IPS-18a (cell line): Measurements from ENCODE around the gene PAPPA2.

Source experiments
- H3K27ac ChIP-seq: one replicate; pipeline ENCODE4 v1.5.1; 2013; ENCODE audit warnings: low read length
- H3K27me3 ChIP-seq: one replicate; pipeline ENCODE4 v1.6.1; 2013; ENCODE audit warnings: mild to moderate bottlenecking, low read length; ENCODE audit not compliant: control insufficient read depth, insufficient read depth
- H3K36me3 ChIP-seq: one replicate; pipeline ENCODE4 v1.6.1; 2013; ENCODE audit warnings: low read depth, low read length; ENCODE audit not compliant: control insufficient read depth
- H3K4me1 ChIP-seq: one replicate; pipeline ENCODE4 v1.6.1; 2013; ENCODE audit warnings: low read depth, low read length; ENCODE audit not compliant: control insufficient read depth
- H3K4me3 ChIP-seq: one replicate; pipeline ENCODE4 v1.5.1; 2013; ENCODE audit warnings: low read length
- H3K9ac ChIP-seq: one replicate; pipeline ENCODE4 v1.6.1; 2013; ENCODE audit warnings: mild to moderate bottlenecking, low read length, moderate library complexity
- H3K9me3 ChIP-seq: one replicate; pipeline ENCODE4 v1.6.1; 2013; ENCODE audit warnings: low read depth, low read length; ENCODE audit not compliant: control insufficient read depth

PAPPA2 gene

DNA sequence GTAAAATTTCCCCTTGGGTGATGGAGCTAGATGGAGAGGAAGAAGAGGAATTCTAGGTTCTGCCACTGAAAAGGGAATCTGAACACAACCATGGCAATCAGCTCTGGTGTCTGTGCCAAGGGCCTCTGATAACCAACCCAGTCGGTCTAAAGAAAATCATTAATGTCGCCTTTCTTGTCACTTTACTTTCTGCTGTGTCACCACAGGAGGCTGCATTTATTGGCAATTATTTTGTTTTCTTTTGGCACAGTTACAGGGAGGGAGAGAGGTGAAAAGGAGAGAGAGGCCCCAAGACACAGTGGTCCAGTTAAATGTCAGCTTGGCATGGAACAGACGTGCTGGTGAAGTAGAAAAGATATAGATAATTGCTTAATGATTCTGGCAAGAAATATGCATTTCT lies 414.6 kb downstream of the PAPPA2 start:
- no peaks in the 10 kb centered on the region for H3K27me3 ChIP-seq
- H3K9me3 ChIP-seq, result no peaks in the 10 kb centered on the region
- H3K27ac ChIP-seq, result no peak overlapping the region
- H3K9ac ChIP-seq, result no peak overlapping the region
- no peaks in the 10 kb centered on the region for H3K4me1 ChIP-seq
- H3K4me3 ChIP-seq, result no peak overlapping the region
- H3K36me3 ChIP-seq, result no peaks in the 10 kb centered on the region

- no peaks in the 10 kb centered on the region for H3K27me3 ChIP-seq
- no peak overlapping the region for H3K9ac ChIP-seq
- H3K4me1 ChIP-seq, result no peaks in the 10 kb centered on the region
- H3K4me3 ChIP-seq, result no peak overlapping the region
- H3K36me3 ChIP-seq, result no peaks in the 10 kb centered on the region
- no peak overlapping the region for H3K27ac ChIP-seq
- H3K9me3 ChIP-seq, result no peaks in the 10 kb centered on the region
These were observed 416.0 kb downstream of the PAPPA2 start for GRCh38 chr1:176878750-176879536.

DNA sequence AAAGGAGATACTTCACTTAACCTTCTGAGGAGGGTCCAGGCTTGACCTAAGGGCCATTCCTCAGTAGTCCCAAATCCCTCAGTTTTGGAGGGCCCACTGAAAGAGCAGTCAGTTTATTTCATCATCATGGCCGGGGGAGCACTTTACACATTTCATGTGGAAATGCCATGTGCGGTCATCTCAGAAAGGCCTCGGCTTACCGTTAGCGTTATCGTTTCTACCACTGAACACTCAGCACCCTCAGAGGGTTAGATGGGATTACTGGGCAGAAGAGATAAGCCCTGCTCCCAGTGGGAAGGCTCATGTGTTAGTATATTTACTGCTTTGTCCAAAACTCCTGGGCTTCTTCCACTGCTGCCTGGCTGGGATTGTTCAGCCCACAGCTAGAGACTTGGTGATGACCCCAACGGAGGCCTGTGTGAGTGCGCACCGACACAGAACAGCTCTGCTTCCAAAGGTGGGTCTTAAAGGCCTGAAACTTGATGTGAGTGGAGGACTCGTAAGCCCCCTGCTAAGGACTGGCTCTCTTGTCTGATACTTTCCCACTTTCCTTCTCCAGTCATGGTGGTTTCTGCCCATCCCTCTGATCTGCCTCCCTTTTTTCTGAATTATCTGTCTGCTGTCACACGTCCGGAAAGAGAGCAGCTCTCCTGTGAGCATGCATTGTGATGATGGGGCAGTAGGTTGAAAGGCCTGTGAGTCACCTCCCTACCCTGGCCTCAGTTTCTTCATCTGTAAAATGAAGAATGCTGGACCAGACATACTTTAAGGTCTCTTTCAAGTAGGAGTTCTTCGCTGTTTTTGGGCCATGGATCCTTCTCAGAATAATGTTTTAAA lies 417.0 kb downstream of the PAPPA2 start:
- no peak overlapping the region for H3K4me3 ChIP-seq
- no peaks in the 10 kb centered on the region for H3K9me3 ChIP-seq
- no peaks in the 10 kb centered on the region for H3K36me3 ChIP-seq
- no peaks in the 10 kb centered on the region for H3K27me3 ChIP-seq
- no peak overlapping the region for H3K9ac ChIP-seq
- H3K27ac ChIP-seq, result no peak overlapping the region
- no peaks in the 10 kb centered on the region for H3K4me1 ChIP-seq

DNA sequence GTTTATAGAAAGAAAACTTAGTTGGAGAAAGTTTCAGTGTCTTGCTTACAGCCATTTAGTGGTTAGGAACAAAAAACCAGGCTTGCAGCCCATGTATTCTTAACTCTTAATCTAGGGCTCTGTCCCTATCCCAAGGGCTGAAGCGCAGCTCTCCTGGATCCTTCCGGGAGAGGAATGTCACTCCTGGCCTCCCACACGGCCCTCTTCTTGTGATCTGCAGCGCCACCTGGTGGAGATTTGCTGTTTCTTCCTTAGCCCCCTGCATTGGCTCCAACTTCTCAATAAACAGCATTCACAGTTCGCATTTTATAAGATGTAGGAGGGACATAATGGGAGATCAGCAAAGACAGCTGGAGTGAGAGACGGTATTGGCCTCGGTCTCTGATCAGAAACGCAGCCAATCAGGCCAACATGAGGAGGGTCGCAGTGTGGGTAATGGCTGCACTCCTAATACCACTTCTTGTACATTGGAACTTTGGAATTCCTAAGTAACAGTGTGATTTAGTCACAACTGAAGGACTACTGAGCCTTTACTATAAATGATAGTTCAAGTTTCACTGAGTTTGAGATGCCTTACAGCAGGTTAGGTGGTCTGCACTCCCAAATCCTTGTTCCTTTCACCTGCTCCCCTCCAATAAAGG lies 418.1 kb downstream of the PAPPA2 start:
- H3K9me3 ChIP-seq, result no peaks in the 10 kb centered on the region
- H3K9ac ChIP-seq, result no peak overlapping the region
- no peaks in the 10 kb centered on the region for H3K36me3 ChIP-seq
- H3K27ac ChIP-seq, result no peak overlapping the region
- H3K4me3 ChIP-seq, result no peak overlapping the region
- no peaks in the 10 kb centered on the region for H3K4me1 ChIP-seq
- H3K27me3 ChIP-seq, result no peaks in the 10 kb centered on the region

- H3K27ac ChIP-seq, result no peak overlapping the region
- H3K4me3 ChIP-seq, result no peak overlapping the region
- H3K9ac ChIP-seq, result no peak overlapping the region
These were observed 421.3 kb downstream of the PAPPA2 start for GRCh38 chr1:176884286-176884685.

GRCh38 chr1:176884911-176885310 lies 421.9 kb downstream of the PAPPA2 start:
- H3K27ac ChIP-seq, result no peak overlapping the region
- no peaks in the 10 kb centered on the region for H3K4me1 ChIP-seq
- no peaks in the 10 kb centered on the region for H3K9me3 ChIP-seq
- no peak overlapping the region for H3K4me3 ChIP-seq
- no peak overlapping the region for H3K9ac ChIP-seq
- no peaks in the 10 kb centered on the region for H3K27me3 ChIP-seq
- no peaks in the 10 kb centered on the region for H3K36me3 ChIP-seq

More at GRCh38 chr1:176884286-176884685, 421.3 kb downstream of the PAPPA2 start:
- Histone ChIP-seq H3K4me1 (no peaks in the 10 kb centered on the region), H3K36me3 (no peaks in the 10 kb centered on the region), H3K27me3 (no peaks in the 10 kb centered on the region), H3K9me3 (no peaks in the 10 kb centered on the region)

GRCh38 chr1:176885341-176885740 lies 422.4 kb downstream of the PAPPA2 start:
- no peaks in the 10 kb centered on the region for H3K9me3 ChIP-seq
- no peak overlapping the region for H3K4me3 ChIP-seq
- H3K27ac ChIP-seq, result no peak overlapping the region
- no peaks in the 10 kb centered on the region for H3K27me3 ChIP-seq
- no peak overlapping the region for H3K9ac ChIP-seq
- H3K36me3 ChIP-seq, result no peaks in the 10 kb centered on the region
- H3K4me1 ChIP-seq, result no peaks in the 10 kb centered on the region

DNA sequence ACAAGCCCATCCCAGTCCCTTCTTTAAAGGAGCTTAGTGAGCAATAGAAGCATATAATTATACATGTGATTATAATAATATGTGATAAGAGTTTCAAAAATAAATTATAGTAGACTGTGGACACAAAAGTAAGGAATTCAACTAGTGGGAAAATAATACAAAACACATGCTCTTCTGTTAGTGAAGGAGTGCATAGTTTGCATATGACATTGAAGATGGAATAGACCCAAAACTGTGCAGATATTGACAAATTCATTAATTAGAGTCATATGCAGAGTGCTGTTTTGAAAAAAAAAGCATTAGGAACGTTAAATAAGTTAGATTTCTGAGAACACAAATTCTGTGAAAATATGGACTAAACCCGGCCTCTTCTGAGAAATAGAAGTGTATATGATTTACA lies 422.8 kb downstream of the PAPPA2 start:
- no peak overlapping the region for H3K4me3 ChIP-seq
- H3K4me1 ChIP-seq, result no peaks in the 10 kb centered on the region
- H3K27ac ChIP-seq, result no peak overlapping the region
- no peaks in the 10 kb centered on the region for H3K27me3 ChIP-seq
- no peaks in the 10 kb centered on the region for H3K36me3 ChIP-seq
- H3K9ac ChIP-seq, result no peak overlapping the region
- no peaks in the 10 kb centered on the region for H3K9me3 ChIP-seq

GRCh38 chr1:176888471-176889032 lies 425.6 kb downstream of the PAPPA2 start:
- H3K36me3 ChIP-seq, result no peaks in the 10 kb centered on the region

DNA sequence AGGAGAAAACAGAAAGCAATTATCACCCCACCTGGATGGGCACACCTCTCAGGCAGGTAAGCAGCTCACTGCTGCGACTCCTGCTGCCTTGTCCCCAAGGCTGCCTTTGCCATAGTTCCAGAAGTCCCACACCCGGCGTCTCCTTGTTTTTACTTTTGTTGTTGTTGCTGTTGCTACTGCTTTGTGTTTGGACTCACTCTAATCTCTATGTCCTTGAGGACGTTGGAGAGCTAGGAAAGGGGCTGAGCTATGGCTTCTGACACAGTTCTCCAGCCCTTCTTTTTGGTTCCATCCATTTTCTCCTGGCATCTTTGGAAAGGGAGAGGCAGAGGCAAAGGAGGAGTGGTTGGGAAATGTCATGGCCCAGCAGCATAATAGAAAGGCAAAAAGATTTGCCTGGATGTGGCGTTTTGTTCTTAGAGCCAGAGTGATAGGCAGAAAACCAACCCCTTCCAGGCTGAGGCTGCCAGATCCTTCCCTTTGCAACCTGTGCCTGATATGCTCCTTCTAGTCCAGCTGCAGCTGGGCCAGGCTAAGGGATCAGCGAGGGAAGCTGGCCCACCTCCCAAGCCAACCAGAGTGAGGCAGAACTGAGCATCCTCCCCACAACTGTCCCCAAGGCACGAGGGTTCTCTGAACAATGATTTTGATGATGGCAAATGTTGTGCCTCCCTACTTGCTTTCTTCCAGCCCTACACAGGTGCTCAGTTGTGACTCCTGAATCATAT lies 430.8 kb downstream of the PAPPA2 start:
- no peak overlapping the region for H3K27ac ChIP-seq
- H3K4me1 ChIP-seq, result no peaks in the 10 kb centered on the region
- no peak overlapping the region for H3K4me3 ChIP-seq
- no peaks in the 10 kb centered on the region for H3K27me3 ChIP-seq
- no peaks in the 10 kb centered on the region for H3K9me3 ChIP-seq
- H3K36me3 ChIP-seq, result no peaks in the 10 kb centered on the region
- no peak overlapping the region for H3K9ac ChIP-seq

More at GRCh38 chr1:176888471-176889032, 425.6 kb downstream of the PAPPA2 start:
- Histone ChIP-seq H3K4me1 (no peaks in the 10 kb centered on the region), H3K9ac (no peak overlapping the region), H3K27me3 (no peaks in the 10 kb centered on the region), H3K27ac (no peak overlapping the region), H3K9me3 (no peaks in the 10 kb centered on the region), H3K4me3 (no peak overlapping the region)

DNA sequence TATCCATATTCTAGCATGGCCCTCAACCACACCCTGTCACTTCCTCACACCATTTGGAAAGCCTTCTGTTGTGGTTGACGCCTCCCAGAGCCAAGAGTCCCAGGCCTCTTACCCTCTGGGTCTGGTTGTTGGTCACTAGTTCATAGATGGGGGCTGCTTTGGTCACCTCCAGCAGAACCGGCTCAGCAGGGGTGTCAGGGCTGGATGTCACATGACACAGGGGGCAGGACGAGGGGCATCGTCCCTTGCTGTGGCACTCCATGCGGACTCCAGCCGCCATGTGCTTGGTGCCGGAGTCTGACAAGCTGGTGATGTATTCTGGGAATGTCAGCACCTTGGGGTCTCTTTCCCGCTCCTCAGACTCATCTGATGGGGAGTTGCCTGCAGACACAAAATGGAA lies 431.5 kb downstream of the PAPPA2 start:
- H3K36me3 ChIP-seq, result no peaks in the 10 kb centered on the region
- no peak overlapping the region for H3K27ac ChIP-seq
- no peak overlapping the region for H3K9ac ChIP-seq
- H3K4me3 ChIP-seq, result no peak overlapping the region
- H3K9me3 ChIP-seq, result no peaks in the 10 kb centered on the region
- H3K27me3 ChIP-seq, result no peaks in the 10 kb centered on the region
- H3K4me1 ChIP-seq, result no peaks in the 10 kb centered on the region
